Measurements from ENCODE around the gene GKN1. TPM values are rescaled to one million over a fixed set of nuclear protein-coding genes. Genes with fewer than 3 reads are reported as not detected.
"Not testable (repeated sequence)": the region's sequence is repeated elsewhere in the genome, so short reads cannot be mapped to it uniquely, and the experiment has no call there.

Gene GKN1
- total RNA-seq, 1 donor from 2014 or later: not detected

- DNase-seq (ENCODE audit: extremely low read depth, low read depth, low spot score): not testable (repeated sequence)
Measured at GRCh38 chr2:68955432-68955831, 19.0 kb upstream of the GKN1 start.

GRCh38 chr2:68959001-68959400 is 15.4 kb upstream of the GKN1 start:
- DNase-seq (ENCODE audit: extremely low read depth, low read depth, low spot score): no peak

- DNase-seq (ENCODE audit: extremely low read depth, low read depth, low spot score): no peak
Measured at GRCh38 chr2:68961380-68961779, 13.1 kb upstream of the GKN1 start.

GRCh38 chr2:68964282-68964681 is 10.2 kb upstream of the GKN1 start:
- DNase-seq (ENCODE audit: extremely low read depth, low read depth, low spot score): no peak

- DNase-seq (ENCODE audit: extremely low read depth, low read depth, low spot score): no peak
Measured at GRCh38 chr2:68968221-68968620, 6.2 kb upstream of the GKN1 start.

GRCh38 chr2:68969736-68970490 is 4.5 kb upstream of the GKN1 start:
- DNase-seq (ENCODE audit: extremely low read depth, low read depth, low spot score): no peak

- DNase-seq (ENCODE audit: extremely low read depth, low read depth, low spot score): no peak
Measured at GRCh38 chr2:68970566-68971265, 3.7 kb upstream of the GKN1 start.

- peak; percentile 9 for DNase-seq (ENCODE audit: extremely low read depth, low read depth, low spot score)
Measured at GRCh38 chr2:68971591-68972231, 2.7 kb upstream of the GKN1 start.

- no peak for DNase-seq (ENCODE audit: extremely low read depth, low read depth, low spot score)
Measured at GRCh38 chr2:68974946-68975665, 670 bp downstream of the GKN1 start.

- DNase-seq (ENCODE audit: extremely low read depth, low read depth, low spot score): no peak
Measured at GRCh38 chr2:68975844-68976243, 1.4 kb downstream of the GKN1 start.

GRCh38 chr2:68977453-68977852 is 3.0 kb downstream of the GKN1 start:
- no peak for DNase-seq (ENCODE audit: extremely low read depth, low read depth, low spot score)

GRCh38 chr2:68978098-68978497 is 3.7 kb downstream of the GKN1 start:
- no peak for DNase-seq (ENCODE audit: extremely low read depth, low read depth, low spot score)

- DNase-seq (ENCODE audit: extremely low read depth, low read depth, low spot score): no peak
Measured at GRCh38 chr2:68980956-68981355, 6.5 kb downstream of the GKN1 start.

- DNase-seq (ENCODE audit: extremely low read depth, low read depth, low spot score): no peak
Measured at GRCh38 chr2:68987021-68987503, 12.6 kb downstream of the GKN1 start.

- DNase-seq (ENCODE audit: extremely low read depth, low read depth, low spot score): no peak
Measured at GRCh38 chr2:68989035-68989434, 14.6 kb downstream of the GKN1 start.

- DNase-seq (ENCODE audit: extremely low read depth, low read depth, low spot score): no peak
Measured at GRCh38 chr2:68992341-68992740, 17.9 kb downstream of the GKN1 start.

GRCh38 chr2:68992933-68993332 is 18.5 kb downstream of the GKN1 start:
- no peak for DNase-seq (ENCODE audit: extremely low read depth, low read depth, low spot score)

GRCh38 chr2:68993660-68994059 is 19.2 kb downstream of the GKN1 start:
- DNase-seq (ENCODE audit: extremely low read depth, low read depth, low spot score): no peak

GRCh38 chr2:68994864-68995263 is 20.4 kb downstream of the GKN1 start:
- no peak for DNase-seq (ENCODE audit: extremely low read depth, low read depth, low spot score)

GRCh38 chr2:68995916-68996315 is 21.5 kb downstream of the GKN1 start:
- no peak for DNase-seq (ENCODE audit: extremely low read depth, low read depth, low spot score)

GRCh38 chr2:68997401-68997800 is 23.0 kb downstream of the GKN1 start:
- DNase-seq (ENCODE audit: extremely low read depth, low read depth, low spot score): no peak

All from glomerular endothelial cell (primary cell).